Glutamatergic neuron (in vitro differentiated cells): Measurements from ENCODE around the gene IRF7. TPM values are rescaled to one million over a fixed set of nuclear protein-coding genes. Genes with fewer than 3 reads are reported as not detected.

Source experiments
- DNase-seq: peaks from one replicate; pipeline ENCODE4 v3.0.0; 2022
- H3K27ac Mint-ChIP-seq: one replicate; pipeline ENCODE4 v1.8.0; 2020; ENCODE audit warnings: mild to moderate bottlenecking, mixed read lengths, inconsistent platforms; ENCODE audit not compliant: unreplicated experiment
- H3K27me3 Mint-ChIP-seq: one replicate; pipeline ENCODE4 v1.8.0; 2020; ENCODE audit warnings: mild to moderate bottlenecking, moderate library complexity, mixed read lengths, inconsistent platforms; ENCODE audit not compliant: unreplicated experiment
- H3K36me3 Mint-ChIP-seq: one replicate; pipeline ENCODE4 v1.8.0; 2020; ENCODE audit warnings: mild to moderate bottlenecking, mixed read lengths, inconsistent platforms; ENCODE audit not compliant: unreplicated experiment
- H3K4me1 Mint-ChIP-seq: one replicate; pipeline ENCODE4 v1.8.0; 2020; ENCODE audit warnings: mild to moderate bottlenecking, low read depth, mixed read lengths, inconsistent platforms; ENCODE audit not compliant: unreplicated experiment
- H3K4me3 Mint-ChIP-seq: one replicate; pipeline ENCODE4 v1.8.0; 2020; ENCODE audit warnings: mild to moderate bottlenecking, mixed read lengths, inconsistent platforms; ENCODE audit not compliant: unreplicated experiment
- H3K9me3 Mint-ChIP-seq: one replicate; pipeline ENCODE4 v1.8.0; 2020; ENCODE audit warnings: mild to moderate bottlenecking, moderate library complexity, mixed read lengths, inconsistent platforms; ENCODE audit not compliant: unreplicated experiment
- total RNA-seq: library from RNA; stranded (reverse); fragmentation: NEBNext Ultra II Directional; extraction: Animal tissue kit (Norgen Biotek cat#: 25700); gene quantifications from one replicate; pipeline ENCODE4 v1.2.1, GENCODE V29; 2021; ENCODE audit not compliant: unreplicated experiment
- TF ChIP-seq, protein P1 (sequence below): fragments of 200-600 bp; sonication (generic); IDR thresholded peaks from one replicate; pipeline ENCODE4 v1.5.0; 2021; ENCODE audit not compliant: partially characterized antibody, unreplicated experiment

Gene IRF7
- total RNA-seq, 1 donor from 2014 or later, result 17.7 TPM

DNA sequence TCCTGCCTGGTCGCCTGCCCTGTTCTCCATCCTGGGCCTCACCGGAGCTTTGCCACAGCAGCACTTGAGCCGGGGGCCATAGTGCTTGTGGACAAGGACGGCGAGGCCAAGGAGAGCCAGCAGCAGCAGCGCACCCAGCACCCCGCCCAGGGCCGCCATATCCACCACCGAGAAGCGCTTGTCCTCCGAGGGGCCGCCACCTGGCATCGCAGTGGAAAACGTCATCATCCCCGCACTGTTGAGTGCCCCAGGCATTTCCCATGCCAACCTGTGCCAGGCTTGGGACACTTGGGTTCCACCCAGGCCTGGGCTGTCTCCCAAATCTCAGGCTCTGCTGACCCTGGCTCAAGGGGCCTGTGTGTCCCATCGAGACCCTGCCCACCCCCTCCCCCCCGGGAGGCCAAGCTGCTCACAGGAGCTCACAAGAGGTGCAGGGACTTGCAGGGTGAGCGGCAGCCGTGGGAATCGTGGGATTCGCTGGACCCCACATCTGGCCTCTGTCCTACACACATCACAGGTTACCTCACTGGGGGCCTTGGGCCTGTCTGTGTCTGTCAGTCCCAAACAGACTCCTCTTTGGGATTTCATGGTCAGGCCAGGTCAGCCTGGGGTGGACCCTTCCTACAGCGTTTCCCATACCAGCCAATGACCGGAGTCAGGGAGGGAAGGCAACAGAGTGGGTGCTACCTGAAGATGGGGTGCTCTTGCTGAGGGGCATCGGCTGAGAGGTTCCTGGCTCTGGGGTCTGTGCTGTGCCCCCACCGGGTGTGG lies 2.3 kb upstream of the IRF7 start:
- Mint-ChIP-seq H3K4me3 (no peak overlapping the region), H3K27me3 (peaks cover 10% of the 10 kb centered on the region), H3K4me1 (peaks cover 2% of the 10 kb centered on the region), H3K27ac (no peak overlapping the region), H3K36me3 (no peaks in the 10 kb centered on the region), H3K9me3 (peaks cover 2% of the 10 kb centered on the region)
- no peak for DNase-seq
- TF ChIP-seq, protein P1, sequence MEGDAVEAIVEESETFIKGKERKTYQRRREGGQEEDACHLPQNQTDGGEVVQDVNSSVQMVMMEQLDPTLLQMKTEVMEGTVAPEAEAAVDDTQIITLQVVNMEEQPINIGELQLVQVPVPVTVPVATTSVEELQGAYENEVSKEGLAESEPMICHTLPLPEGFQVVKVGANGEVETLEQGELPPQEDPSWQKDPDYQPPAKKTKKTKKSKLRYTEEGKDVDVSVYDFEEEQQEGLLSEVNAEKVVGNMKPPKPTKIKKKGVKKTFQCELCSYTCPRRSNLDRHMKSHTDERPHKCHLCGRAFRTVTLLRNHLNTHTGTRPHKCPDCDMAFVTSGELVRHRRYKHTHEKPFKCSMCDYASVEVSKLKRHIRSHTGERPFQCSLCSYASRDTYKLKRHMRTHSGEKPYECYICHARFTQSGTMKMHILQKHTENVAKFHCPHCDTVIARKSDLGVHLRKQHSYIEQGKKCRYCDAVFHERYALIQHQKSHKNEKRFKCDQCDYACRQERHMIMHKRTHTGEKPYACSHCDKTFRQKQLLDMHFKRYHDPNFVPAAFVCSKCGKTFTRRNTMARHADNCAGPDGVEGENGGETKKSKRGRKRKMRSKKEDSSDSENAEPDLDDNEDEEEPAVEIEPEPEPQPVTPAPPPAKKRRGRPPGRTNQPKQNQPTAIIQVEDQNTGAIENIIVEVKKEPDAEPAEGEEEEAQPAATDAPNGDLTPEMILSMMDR, result no peak

DNA sequence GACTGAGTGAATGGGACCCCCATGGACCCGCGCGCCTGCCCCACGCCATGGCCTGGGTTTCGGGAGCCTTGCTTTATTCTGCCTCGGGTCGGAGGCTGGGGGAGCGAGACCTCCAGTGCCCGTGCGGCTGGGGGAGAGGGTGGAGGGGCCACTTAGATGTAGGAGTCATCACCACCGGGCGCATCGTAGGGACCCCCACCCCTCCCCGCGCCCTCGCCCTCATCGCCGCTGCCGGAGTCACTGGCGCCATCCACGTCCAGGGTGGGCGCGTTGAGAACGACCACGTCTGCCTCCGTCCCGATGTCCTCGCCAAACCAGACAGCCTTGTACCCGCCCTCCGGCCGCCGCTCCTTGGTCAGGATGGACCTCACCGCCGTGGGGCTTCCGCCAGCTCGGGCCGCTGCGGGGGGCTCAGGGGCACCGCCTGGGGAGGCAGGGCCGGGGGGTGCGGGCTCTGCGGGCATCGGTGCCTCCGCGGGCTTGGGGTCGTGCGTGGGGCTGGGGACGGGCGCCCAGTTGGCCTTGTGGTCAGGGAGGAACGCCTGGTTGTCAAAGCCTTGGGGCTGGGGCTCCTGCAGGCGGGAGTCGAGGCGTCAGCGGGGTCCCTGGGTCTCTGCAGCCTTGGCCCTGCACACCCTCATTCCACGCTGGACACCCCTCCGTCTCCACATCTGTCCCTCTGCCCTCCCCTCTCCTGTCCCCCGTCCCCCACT lies 1.6 kb upstream of the IRF7 start:
- no peak overlapping the region for H3K27ac Mint-ChIP-seq
- H3K36me3 Mint-ChIP-seq, result no peaks in the 10 kb centered on the region
- no peak overlapping the region for H3K4me3 Mint-ChIP-seq
- DNase-seq, result no peak
- TF ChIP-seq, protein P1, result no peak
- H3K4me1 Mint-ChIP-seq, result peaks cover 4% of the 10 kb centered on the region
- peaks cover 6% of the 10 kb centered on the region for H3K27me3 Mint-ChIP-seq
- H3K9me3 Mint-ChIP-seq, result peaks cover 4% of the 10 kb centered on the region

DNA sequence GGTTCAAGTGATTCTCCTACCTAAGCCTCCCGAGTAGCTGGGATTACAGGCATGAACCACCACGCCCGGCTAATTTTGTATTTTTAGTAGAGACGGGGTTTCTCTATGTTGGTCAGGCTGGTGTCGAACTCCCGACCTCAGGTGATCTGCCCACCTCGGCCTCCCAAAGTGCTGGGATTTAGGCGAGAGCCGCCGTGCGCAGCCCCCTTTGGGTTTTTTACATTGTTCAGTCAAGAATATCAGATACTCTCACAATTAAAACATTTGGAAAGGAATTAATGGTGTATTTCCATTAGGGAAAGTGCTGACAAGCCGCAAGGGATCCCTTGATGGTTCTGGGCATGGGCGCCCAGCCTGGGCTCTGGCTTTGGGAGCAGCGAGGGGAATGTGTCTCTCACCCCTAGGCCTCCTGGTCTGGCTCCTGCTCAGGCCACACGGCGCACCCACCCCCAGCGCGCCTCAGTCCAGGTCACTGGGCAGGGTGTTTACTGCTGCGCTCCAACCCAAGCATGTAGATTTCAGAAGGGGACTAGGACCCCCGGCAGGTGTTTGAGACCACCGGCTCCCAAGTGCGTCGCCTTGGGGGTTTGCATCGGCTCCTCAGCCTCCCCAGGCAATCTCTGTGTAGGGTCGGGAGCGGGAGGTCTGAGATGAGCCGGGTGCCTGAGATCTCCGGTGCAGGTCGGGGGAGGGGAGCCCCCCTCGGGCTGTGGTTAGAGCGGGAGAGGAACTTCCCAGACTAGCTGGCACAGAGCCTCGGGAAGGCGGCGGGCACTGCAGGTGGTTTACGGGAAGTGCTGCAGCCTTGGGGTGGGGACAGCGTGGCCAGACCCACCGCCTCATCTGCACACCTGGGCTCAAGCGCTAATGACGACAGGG lies 809 bp upstream of the IRF7 start:
- TF ChIP-seq, protein P1, result no peak
- no peak for DNase-seq
- no peak overlapping the region for H3K27ac Mint-ChIP-seq
- no peaks in the 10 kb centered on the region for H3K36me3 Mint-ChIP-seq
- peaks cover 7% of the 10 kb centered on the region for H3K9me3 Mint-ChIP-seq
- H3K27me3 Mint-ChIP-seq, result peaks cover 8% of the 10 kb centered on the region
- peaks cover 7% of the 10 kb centered on the region for H3K4me1 Mint-ChIP-seq
- peak overlapping the region; percentile 65 for H3K4me3 Mint-ChIP-seq

DNA sequence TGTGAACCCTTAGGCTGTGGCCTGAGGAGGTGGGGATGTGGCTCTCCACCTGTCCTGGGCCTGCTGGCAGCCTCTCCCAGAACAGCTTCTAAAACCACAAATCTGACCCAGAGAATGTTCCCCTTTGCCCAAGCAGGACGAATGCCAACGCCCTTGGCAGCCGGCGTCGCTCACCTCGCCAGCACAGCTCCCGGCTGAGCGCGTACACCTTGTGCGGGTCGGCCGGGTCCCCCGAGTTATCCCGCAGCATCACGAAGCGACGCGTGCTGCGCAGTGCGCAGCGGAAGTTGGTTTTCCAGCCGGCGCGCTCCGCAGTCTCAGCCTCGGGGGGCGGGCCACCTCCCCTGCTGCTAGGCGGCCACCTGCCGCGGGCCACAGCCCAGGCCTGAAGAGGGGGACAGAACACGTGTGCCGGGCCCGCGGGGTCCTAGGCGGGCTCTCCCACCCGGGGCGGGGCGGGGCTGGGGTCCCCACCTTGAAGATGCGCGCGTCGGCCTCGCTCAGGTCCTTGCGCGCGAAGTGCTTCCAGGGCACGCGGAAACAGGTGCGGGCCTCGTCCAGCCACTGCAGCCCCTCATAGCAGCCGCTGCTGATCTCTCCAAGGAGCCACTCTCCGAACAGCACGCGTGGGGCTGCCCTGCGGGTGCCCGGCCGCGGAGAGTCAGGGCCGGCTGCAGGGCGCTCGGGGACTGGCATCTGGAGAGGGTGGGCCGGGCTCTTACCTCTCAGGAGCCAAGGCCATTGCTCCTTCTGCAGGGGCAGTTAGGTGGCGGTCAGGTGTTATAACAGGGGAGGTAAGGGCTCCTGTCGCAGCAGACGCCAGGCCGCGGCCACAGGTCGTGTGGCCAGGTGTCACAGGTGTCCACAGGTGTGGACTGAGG lies 887 bp downstream of the IRF7 start:
- H3K27ac Mint-ChIP-seq, result no peak overlapping the region
- no peak for DNase-seq
- H3K9me3 Mint-ChIP-seq, result peaks cover 7% of the 10 kb centered on the region

More for the DNA sequence above, 887 bp downstream of the IRF7 start:
- TF ChIP-seq, protein P1, result no peak
- Mint-ChIP-seq H3K4me1 (peaks cover 9% of the 10 kb centered on the region), H3K36me3 (no peaks in the 10 kb centered on the region), H3K27me3 (peaks cover 10% of the 10 kb centered on the region), H3K4me3 (peak overlapping the region; percentile 85)
